PFSK-1 (cell line): ENCODE data around the gene ARHGEF37.

Source experiments
- FOXP2 ChIP-seq: optimal IDR thresholded peaks from 2 replicates; pipeline ENCODE3; 2011; ENCODE audit warnings: borderline replicate concordance, control low read depth, inconsistent platforms; ENCODE audit not compliant: insufficient read depth; ENCODE audit errors: extremely low read length, extremely low read depth
- POLR2AphosphoS5 ChIP-seq: IDR thresholded peaks from 2 replicates; pipeline ENCODE4 v1.6.1; 2012; ENCODE audit warnings: low read depth, mild to moderate bottlenecking, control low read depth, low read length, moderate library complexity
- SIN3A ChIP-seq: IDR thresholded peaks from 2 replicates; pipeline ENCODE4 v1.6.1; 2012; ENCODE audit warnings: mild to moderate bottlenecking, low read length, moderate library complexity, borderline replicate concordance; ENCODE audit not compliant: insufficient read depth
- TAF1 ChIP-seq: IDR thresholded peaks from 2 replicates; pipeline ENCODE4 v1.6.1; 2012; ENCODE audit warnings: low read length, control low read depth, borderline replicate concordance; ENCODE audit not compliant: insufficient read depth
- TF ChIP-seq, protein P1 (sequence below), 2 experiments: IDR thresholded peaks; 2 replicates each; pipeline versions ENCODE4 v1.6.1 to v1.8.0; 2011 to 2012; ENCODE audit warnings: low read depth in 2 of 2, low read length in 2 of 2, control low read depth in 1 of 2, inconsistent platforms in 1 of 2, mild to moderate bottlenecking in 1 of 2, moderate library complexity in 1 of 2; ENCODE audit not compliant: insufficient read depth in 1 of 2

ARHGEF37 gene

GRCh38 chr5:149643781-149644180, 62.5 kb downstream of the ARHGEF37 start:
- TF ChIP-seq POLR2AphosphoS5: no peak

- no peak for TF ChIP-seq TAF1
- TF ChIP-seq FOXP2: no peak
- no peak for TF ChIP-seq SIN3A
- TF ChIP-seq POLR2AphosphoS5: no peak
- TF ChIP-seq, protein P1, sequence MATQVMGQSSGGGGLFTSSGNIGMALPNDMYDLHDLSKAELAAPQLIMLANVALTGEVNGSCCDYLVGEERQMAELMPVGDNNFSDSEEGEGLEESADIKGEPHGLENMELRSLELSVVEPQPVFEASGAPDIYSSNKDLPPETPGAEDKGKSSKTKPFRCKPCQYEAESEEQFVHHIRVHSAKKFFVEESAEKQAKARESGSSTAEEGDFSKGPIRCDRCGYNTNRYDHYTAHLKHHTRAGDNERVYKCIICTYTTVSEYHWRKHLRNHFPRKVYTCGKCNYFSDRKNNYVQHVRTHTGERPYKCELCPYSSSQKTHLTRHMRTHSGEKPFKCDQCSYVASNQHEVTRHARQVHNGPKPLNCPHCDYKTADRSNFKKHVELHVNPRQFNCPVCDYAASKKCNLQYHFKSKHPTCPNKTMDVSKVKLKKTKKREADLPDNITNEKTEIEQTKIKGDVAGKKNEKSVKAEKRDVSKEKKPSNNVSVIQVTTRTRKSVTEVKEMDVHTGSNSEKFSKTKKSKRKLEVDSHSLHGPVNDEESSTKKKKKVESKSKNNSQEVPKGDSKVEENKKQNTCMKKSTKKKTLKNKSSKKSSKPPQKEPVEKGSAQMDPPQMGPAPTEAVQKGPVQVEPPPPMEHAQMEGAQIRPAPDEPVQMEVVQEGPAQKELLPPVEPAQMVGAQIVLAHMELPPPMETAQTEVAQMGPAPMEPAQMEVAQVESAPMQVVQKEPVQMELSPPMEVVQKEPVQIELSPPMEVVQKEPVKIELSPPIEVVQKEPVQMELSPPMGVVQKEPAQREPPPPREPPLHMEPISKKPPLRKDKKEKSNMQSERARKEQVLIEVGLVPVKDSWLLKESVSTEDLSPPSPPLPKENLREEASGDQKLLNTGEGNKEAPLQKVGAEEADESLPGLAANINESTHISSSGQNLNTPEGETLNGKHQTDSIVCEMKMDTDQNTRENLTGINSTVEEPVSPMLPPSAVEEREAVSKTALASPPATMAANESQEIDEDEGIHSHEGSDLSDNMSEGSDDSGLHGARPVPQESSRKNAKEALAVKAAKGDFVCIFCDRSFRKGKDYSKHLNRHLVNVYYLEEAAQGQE (IDR thresholded peaks at IDR 0.05; ENCODE audit: insufficient read depth in 1 of 2, low read depth in 2 of 2, low read length in 2 of 2): no peak
Measured at GRCh38 chr5:149644629-149645028, 63.3 kb downstream of the ARHGEF37 start.

DNA sequence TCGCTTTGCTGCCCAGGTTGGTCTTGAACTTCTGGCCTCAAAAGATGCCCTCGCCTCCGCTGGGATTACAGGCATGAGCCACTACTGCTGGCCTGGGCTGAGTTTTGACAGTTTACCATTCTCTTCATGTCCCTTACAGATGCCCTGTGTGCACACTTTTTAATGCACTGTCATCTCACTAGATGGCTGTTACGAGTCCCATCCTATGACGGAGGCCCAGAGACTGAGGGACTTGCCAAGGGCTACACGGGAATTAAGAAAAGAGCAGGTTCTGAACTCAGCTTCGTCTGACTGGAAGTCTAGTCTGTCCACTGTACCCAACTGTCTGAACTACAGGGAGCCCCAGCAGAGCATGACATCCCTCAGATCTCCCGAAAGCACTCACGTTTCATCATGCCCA, 63.9 kb downstream of the ARHGEF37 start:
- no peak for TF ChIP-seq FOXP2

DNA sequence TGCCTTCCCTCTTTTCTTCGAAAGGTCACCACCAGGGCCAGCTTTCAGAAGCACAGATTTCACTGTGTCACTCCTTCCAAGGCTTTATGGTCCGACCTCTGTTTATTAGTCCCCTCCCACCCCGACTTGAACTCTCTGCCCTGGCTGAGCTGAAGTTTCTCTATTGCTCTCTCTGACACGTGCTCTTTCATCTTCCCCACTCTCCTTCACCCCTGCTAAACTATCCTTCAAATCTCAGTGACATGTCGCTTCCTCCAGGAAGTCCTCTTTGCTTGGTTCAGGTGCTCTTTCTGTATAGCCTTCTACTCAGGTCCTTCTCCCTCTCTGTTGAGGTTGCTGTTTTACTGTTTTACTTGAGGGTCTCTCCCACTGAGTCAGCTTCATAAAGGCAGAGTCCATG, 64.4 kb downstream of the ARHGEF37 start:
- TF ChIP-seq SIN3A: no peak
- no peak for TF ChIP-seq TAF1
- TF ChIP-seq, protein P1 (IDR thresholded peaks at IDR 0.05; ENCODE audit: insufficient read depth in 1 of 2, low read depth in 2 of 2, low read length in 2 of 2): no peak
- TF ChIP-seq POLR2AphosphoS5: no peak
- no peak for TF ChIP-seq FOXP2

- TF ChIP-seq TAF1: no peak
- no peak for TF ChIP-seq POLR2AphosphoS5
- TF ChIP-seq, protein P1 (IDR thresholded peaks at IDR 0.05; ENCODE audit: insufficient read depth in 1 of 2, low read depth in 2 of 2, low read length in 2 of 2): no peak
- TF ChIP-seq SIN3A: no peak
- TF ChIP-seq FOXP2: no peak
Measured at GRCh38 chr5:149646564-149646963, 65.3 kb downstream of the ARHGEF37 start.

- no peak for TF ChIP-seq POLR2AphosphoS5
- no peak for TF ChIP-seq FOXP2
- no peak for TF ChIP-seq SIN3A
- TF ChIP-seq TAF1: no peak
- TF ChIP-seq, protein P1 (IDR thresholded peaks at IDR 0.05; ENCODE audit: insufficient read depth in 1 of 2, low read depth in 2 of 2, low read length in 2 of 2): no peak
Measured at GRCh38 chr5:149647334-149647733, 66.0 kb downstream of the ARHGEF37 start.
